HepG2 (cell line): ENCODE data around the gene IGDCC3. TPM values are rescaled to one million over a fixed set of nuclear protein-coding genes. Genes with fewer than 3 reads are reported as not detected.

Experiments
- ATAC-seq: fragments of 200-7000 bp; cut with Tn5 transposase; 3 replicates; pipeline ENCODE4 v1.9.1; 2020; ENCODE audit warnings: mild to moderate bottlenecking, moderate library complexity
- BruUV-seq: library from RNA; stranded (reverse); fragments of 400-500 nt; replicated peaks from 2 replicates; lab custom pipeline; 2021; lab: Mats Ljungman, UMichigan
- CTCF ChIA-PET: fragments of 300-600 bp; formaldehyde crosslinking; extraction: SDS; loops from one replicate; lab custom pipeline; 2021; ENCODE audit warnings: low total read pairs, inconsistent platforms, low intra/inter-chr PET ratio; lab: Yijun Ruan, JAX
- POLR2A ChIA-PET: fragments of 350-600 bp; sonication (Branson Sonifier 250); formaldehyde crosslinking; loops from one replicate; lab custom pipeline; 2020; ENCODE audit warnings: antibody characterized with exemption, inconsistent platforms; lab: Yijun Ruan, JAX
- DNase-seq: peaks from one replicate; pipeline ENCODE4 v3.0.0-alpha.2; 2015; ENCODE audit warnings: low spot score
- FAIRE-seq: peaks from 3 replicates; lab custom pipeline; 2011; peaks lifted over from hg19 to GRCh38; lab: Jason Lieb, UNC
- H2AFZ ChIP-seq: one replicate; pipeline ENCODE4 v1.6.1; 2011; ENCODE audit warnings: low read length, inconsistent platforms
- H3K27ac ChIP-seq: fragments of 300-600 bp; 3 replicates; pipeline ENCODE4 v1.8.0; 2011; ENCODE audit warnings: mixed run types, mild to moderate bottlenecking, mixed read lengths, low read length, inconsistent platforms; ENCODE audit not compliant: insufficient read depth; ENCODE audit errors: extremely low read length
- H3K27me3 ChIP-seq, 2 experiments: fragments of 200-600 bp in 1 of 2; 2 replicates in 1 of 2; 3 replicates in 1 of 2; pipeline versions ENCODE4 v1.6.0 to v1.8.0; 2011; ENCODE audit warnings: low read length in 2 of 2, mild to moderate bottlenecking in 2 of 2, moderate library complexity in 2 of 2, inconsistent platforms in 1 of 2; ENCODE audit not compliant: insufficient read depth in 2 of 2, control insufficient read depth in 1 of 2
- H3K36me3 ChIP-seq, 2 experiments: fragments of 200-600 bp in 1 of 2; replicated peaks in 1 of 2; 2 replicates in 1 of 2; 3 replicates in 1 of 2; pipeline versions ENCODE4 v1.5.1 to v1.8.0; 2011; ENCODE audit warnings: low read length in 2 of 2, inconsistent platforms in 1 of 2; ENCODE audit not compliant: insufficient read depth in 2 of 2, control insufficient read depth in 1 of 2
- H3K4me1 ChIP-seq: 2 replicates; pipeline ENCODE4 v1.5.1; 2012; ENCODE audit warnings: low read length, inconsistent platforms; ENCODE audit not compliant: insufficient read depth
- H3K4me2 ChIP-seq: 2 replicates; pipeline ENCODE4 v1.6.0; 2011; ENCODE audit warnings: low read depth, low read length, inconsistent platforms
- H3K4me3 ChIP-seq, 3 experiments: fragments of 200-600 bp in 1 of 3; sonication (generic), shearing (Covaris generic) in 1 of 3; replicated peaks in 1 of 3; 2 replicates each; pipeline ENCODE4 v1.5.1; 2011 to 2016; ENCODE audit warnings: low read length in 3 of 3, inconsistent platforms in 2 of 3, low read depth in 2 of 3, mild to moderate bottlenecking in 2 of 3, control low read depth in 1 of 3, mixed read lengths in 1 of 3; ENCODE audit not compliant: insufficient read depth in 1 of 3
- H3K79me2 ChIP-seq: one replicate; pipeline ENCODE4 v1.6.1; 2011; ENCODE audit warnings: low read length, inconsistent platforms; ENCODE audit not compliant: insufficient read depth
- H3K9ac ChIP-seq: 2 replicates; pipeline ENCODE4 v1.6.0; 2011; ENCODE audit warnings: mild to moderate bottlenecking, low read depth, low read length, inconsistent platforms; ENCODE audit not compliant: insufficient read depth
- H3K9me3 ChIP-seq: 2 replicates; pipeline ENCODE4 v1.5.1; 2012; ENCODE audit warnings: mild to moderate bottlenecking, low read length
- H4K20me1 ChIP-seq: 2 replicates; pipeline ENCODE4 v1.6.0; 2011; ENCODE audit warnings: inconsistent platforms, mild to moderate bottlenecking, low read length, moderate library complexity; ENCODE audit not compliant: insufficient read depth
- FOXA1 ChIP-seq, 2 experiments: fragments of 450-650 bp in 1 of 2; sonication (generic) in 1 of 2; formaldehyde crosslinking in 1 of 2; IDR thresholded peaks; 2 replicates each; pipeline versions ENCODE4 v1.4.0 to v1.6.1; 2016 to 2020; ENCODE audit warnings: missing genetic modification reagents in 1 of 2
- GLI4 ChIP-seq: sonication (generic); formaldehyde crosslinking; IDR thresholded peaks from 2 replicates; pipeline ENCODE4 v1.5.1; 2020; ENCODE audit warnings: missing genetic modification reagents, mild to moderate bottlenecking, moderate library complexity, borderline replicate concordance
- HOXA9 ChIP-seq: sonication (generic); formaldehyde crosslinking; IDR thresholded peaks from 2 replicates; pipeline ENCODE4 v1.8.1; 2022; ENCODE audit warnings: missing genetic modification reagents, mild to moderate bottlenecking, moderate library complexity, borderline replicate concordance
- PATZ1 ChIP-seq: sonication (generic); formaldehyde crosslinking; IDR thresholded peaks from 2 replicates; pipeline ENCODE4 v1.4.0; 2020; ENCODE audit warnings: missing genetic modification reagents
- RFXANK ChIP-seq: IDR thresholded peaks from 2 replicates; pipeline ENCODE4 v1.6.1; 2016
- SAP130 ChIP-seq: IDR thresholded peaks from 2 replicates; pipeline ENCODE4 v1.6.1; 2016; ENCODE audit warnings: low read depth
- TGIF2 ChIP-seq: IDR thresholded peaks from 2 replicates; pipeline ENCODE4 v1.6.1; 2016; ENCODE audit warnings: control low read depth, missing compliant biosample characterization
- ZNF501 ChIP-seq: sonication (generic); formaldehyde crosslinking; IDR thresholded peaks from 2 replicates; pipeline ENCODE4 v1.5.1; 2020; ENCODE audit warnings: mild to moderate bottlenecking, moderate library complexity, missing genetic modification reagents
- ZNF574 ChIP-seq: sonication (generic); formaldehyde crosslinking; IDR thresholded peaks from 2 replicates; pipeline ENCODE4 v1.4.0; 2020; ENCODE audit warnings: missing genetic modification reagents
- WGBS: methylation state at CpG from one replicate; pipeline ENCODE4 v1.1.6; 2017; ENCODE audit warnings: low lambda C conversion rate; 5-methylcytosine and 5-hydroxymethylcytosine counted together
- in situ Hi-C: cut with HindIII; loops from 2 replicates; pipeline ENCODE4 v1.10.0; 2017; ENCODE audit warnings: low pct_unique_long_range_greater_than_20kb; ENCODE audit not compliant: extremely low pct_ligation_motif_present
- intact Hi-C: fragments of 100-400 bp; cut with micrococcal nuclease; formaldehyde crosslinking; loops from one replicate; pipeline ENCODE4 v1.10.0; 2022; ENCODE audit not compliant: unreplicated experiment
- polyA plus RNA-seq, 8 experiments: library from polyadenylated mRNA; depleted of rRNA in 3 of 8; stranded (reverse) in 7 of 8; unstranded in 1 of 8; fragments of >200 nt; fragmentation: Illumina TruSeq in 4 of 8; extraction: Trizol in 4 of 8; gene quantifications; 2 replicates each; pipeline versions ENCODE4 v1.2.1 to v1.2.3, GENCODE V29; 2011 to 2016; ENCODE audit warnings: low read depth in 4 of 8, missing spikeins in 1 of 8, mixed read lengths in 1 of 8; ENCODE audit not compliant: insufficient read depth in 1 of 8
- total RNA-seq, 5 experiments: library from RNA; depleted of rRNA; stranded (reverse); fragments of >200 nt; fragmentation: Illumina TruSeq; extraction: Trizol; gene quantifications; 2 replicates each; pipeline ENCODE4 v1.2.3, GENCODE V29; 2016; ENCODE audit warnings: low read depth in 1 of 5
- TF ChIP-seq, protein P1 (sequence below): sonication (generic); formaldehyde crosslinking; IDR thresholded peaks from 2 replicates; pipeline ENCODE4 v1.4.0; 2020; ENCODE audit warnings: missing genetic modification reagents
- TF ChIP-seq, protein P2 (sequence below): sonication (generic); IDR thresholded peaks from 2 replicates; pipeline ENCODE4 v1.6.1; 2016; ENCODE audit warnings: low read depth, borderline replicate concordance
- TF ChIP-seq, protein P3 (sequence below): IDR thresholded peaks from 2 replicates; pipeline ENCODE4 v1.6.1; 2016; ENCODE audit warnings: mild to moderate bottlenecking

Gene IGDCC3
- total and polyA plus RNA-seq, 2 of the 13 experiments (the other 11 are each of a cell fraction or from before 2014, with no cell fraction given), result 30.1 to 51.8 TPM

- peak; percentile 92 for ATAC-seq
- ChIA-PET POLR2A (interaction anchor here (0.6 to 2.1 kb wide), 6 partner anchors 13 to 244 kb away, joined by 3 to 6 read pairs (median 4); partner anchors contain the start of gene RNU5B-1), CTCF (no interaction called here)
- no peak overlapping the region for H3K9ac ChIP-seq
- no peaks in the 10 kb centered on the region for H3K79me2 ChIP-seq
- peak overlapping the region; percentile 77 for H3K4me2 ChIP-seq
- FAIRE-seq, result no peak
- peaks cover 44% of the 10 kb centered on the region for H3K4me1 ChIP-seq
- H3K4me3 ChIP-seq, result peak overlapping the region in 2 of 3 experiments; percentile 13 to 42; a peak in 2 of 6 replicates
- H3K9me3 ChIP-seq, result no peaks in the 10 kb centered on the region
- DNase-seq, result peak; percentile 59
- intact Hi-C loops, result no loop called here
- H3K27me3 ChIP-seq, result peaks cover 5 to 23% of the 10 kb centered on the region in 2 experiments
- H2AFZ ChIP-seq, result no peak overlapping the region
- BruUV-seq, result no TSS peak
- H3K27ac ChIP-seq, result no peak overlapping the region
- no peaks in the 10 kb centered on the region for H4K20me1 ChIP-seq
- in situ Hi-C loops, result no loop called here
- H3K36me3 ChIP-seq, result no peaks in the 10 kb centered on the region
- 3% methylated on average over 12 of the region's 14 CpGs for WGBS
- peak; percentile 56; the same call in 1 of the 2 replicates for TF ChIP-seq SAP130 (CRISPR knock-in tag)
- TF ChIP-seq FOXA1 (IDR thresholded peaks at IDR 0.05), result no peak
- TF ChIP-seq FOXA1 (CRISPR knock-in tag; IDR thresholded peaks at IDR 0.05), result 0 out of 2 replicates have a peak, but pooled peaks have one; percentile 21
- TF ChIP-seq ZNF574 (CRISPR knock-in tag), result no peak
- peak; percentile 43; the same call in 1 of the 2 replicates for TF ChIP-seq TGIF2 (CRISPR knock-in tag)
- TF ChIP-seq PATZ1 (CRISPR knock-in tag), result peak; percentile 62
- TF ChIP-seq RFXANK, result no peak
- 0 out of 2 replicates have a peak, but pooled peaks have one; percentile 28 for TF ChIP-seq ZNF501 (CRISPR knock-in tag)
- TF ChIP-seq HOXA9 (CRISPR knock-in tag), result no peak
- TF ChIP-seq, protein P1, sequence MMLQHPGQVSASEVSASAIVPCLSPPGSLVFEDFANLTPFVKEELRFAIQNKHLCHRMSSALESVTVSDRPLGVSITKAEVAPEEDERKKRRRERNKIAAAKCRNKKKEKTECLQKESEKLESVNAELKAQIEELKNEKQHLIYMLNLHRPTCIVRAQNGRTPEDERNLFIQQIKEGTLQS (CRISPR knock-in tag), result no peak
- TF ChIP-seq, protein P2, sequence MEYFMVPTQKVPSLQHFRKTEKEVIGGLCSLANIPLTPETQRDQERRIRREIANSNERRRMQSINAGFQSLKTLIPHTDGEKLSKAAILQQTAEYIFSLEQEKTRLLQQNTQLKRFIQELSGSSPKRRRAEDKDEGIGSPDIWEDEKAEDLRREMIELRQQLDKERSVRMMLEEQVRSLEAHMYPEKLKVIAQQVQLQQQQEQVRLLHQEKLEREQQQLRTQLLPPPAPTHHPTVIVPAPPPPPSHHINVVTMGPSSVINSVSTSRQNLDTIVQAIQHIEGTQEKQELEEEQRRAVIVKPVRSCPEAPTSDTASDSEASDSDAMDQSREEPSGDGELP, result peak; percentile 64; the same call in 1 of the 2 replicates
- TF ChIP-seq, protein P3, sequence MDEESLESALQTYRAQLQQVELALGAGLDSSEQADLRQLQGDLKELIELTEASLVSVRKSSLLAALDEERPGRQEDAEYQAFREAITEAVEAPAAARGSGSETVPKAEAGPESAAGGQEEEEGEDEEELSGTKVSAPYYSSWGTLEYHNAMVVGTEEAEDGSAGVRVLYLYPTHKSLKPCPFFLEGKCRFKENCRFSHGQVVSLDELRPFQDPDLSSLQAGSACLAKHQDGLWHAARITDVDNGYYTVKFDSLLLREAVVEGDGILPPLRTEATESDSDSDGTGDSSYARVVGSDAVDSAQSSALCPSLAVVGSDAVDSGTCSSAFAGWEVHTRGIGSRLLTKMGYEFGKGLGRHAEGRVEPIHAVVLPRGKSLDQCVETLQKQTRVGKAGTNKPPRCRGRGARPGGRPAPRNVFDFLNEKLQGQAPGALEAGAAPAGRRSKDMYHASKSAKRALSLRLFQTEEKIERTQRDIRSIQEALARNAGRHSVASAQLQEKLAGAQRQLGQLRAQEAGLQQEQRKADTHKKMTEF (CRISPR knock-in tag), result no peak
- no peak for TF ChIP-seq GLI4 (CRISPR knock-in tag)
These were observed 37.2 kb upstream of the IGDCC3 start for GRCh38 chr15:65414841-65415621.
